BJ (cell line): ENCODE results near the gene FBXW4. TPM values are rescaled to one million over a fixed set of nuclear protein-coding genes. Genes with fewer than 3 reads are reported as not detected.

Source experiments
- CTCF ChIA-PET: fragments of 350-600 bp; formaldehyde crosslinking; extraction: SDS; loops from one replicate; lab custom pipeline; 2021; ENCODE audit warnings: antibody characterized with exemption, inconsistent platforms; lab: Yijun Ruan, JAX
- POLR2A ChIA-PET: fragments of 300-600 bp; sonication (Branson Sonifier 250); formaldehyde crosslinking; extraction: SDS; loops from one replicate; lab custom pipeline; 2021; ENCODE audit warnings: antibody characterized with exemption; lab: Charles Lee
- DNase-seq: peaks from one replicate; pipeline ENCODE4 v3.0.0-alpha.2; 2011; ENCODE audit warnings: low read depth
- H3K27me3 ChIP-seq: 2 replicates; pipeline ENCODE4 v1.6.0; 2011; ENCODE audit warnings: low read length; ENCODE audit not compliant: control insufficient read depth, insufficient read depth
- H3K36me3 ChIP-seq: 2 replicates; pipeline ENCODE4 v1.5.1; 2011; ENCODE audit warnings: low read length; ENCODE audit not compliant: control insufficient read depth, insufficient read depth
- H3K4me3 ChIP-seq: 2 replicates; pipeline ENCODE4 v1.5.1; 2011; ENCODE audit warnings: low read depth, mild to moderate bottlenecking, control low read depth, low read length
- CTCF ChIP-seq: IDR thresholded peaks from 2 replicates; pipeline ENCODE4 v1.5.1; 2011; ENCODE audit warnings: low read depth, mild to moderate bottlenecking, control low read depth, inconsistent platforms, low read length, moderate library complexity; ENCODE audit not compliant: insufficient read depth
- polyA plus RNA-seq: library from polyadenylated mRNA; depleted of rRNA; stranded (reverse); fragments of >200 nt; gene quantifications from 2 replicates; pipeline ENCODE4 v1.2.3, GENCODE V29; 2011

The FBXW4 gene
- polyA plus RNA-seq, 1 experiment, result 31.2 TPM

DNA sequence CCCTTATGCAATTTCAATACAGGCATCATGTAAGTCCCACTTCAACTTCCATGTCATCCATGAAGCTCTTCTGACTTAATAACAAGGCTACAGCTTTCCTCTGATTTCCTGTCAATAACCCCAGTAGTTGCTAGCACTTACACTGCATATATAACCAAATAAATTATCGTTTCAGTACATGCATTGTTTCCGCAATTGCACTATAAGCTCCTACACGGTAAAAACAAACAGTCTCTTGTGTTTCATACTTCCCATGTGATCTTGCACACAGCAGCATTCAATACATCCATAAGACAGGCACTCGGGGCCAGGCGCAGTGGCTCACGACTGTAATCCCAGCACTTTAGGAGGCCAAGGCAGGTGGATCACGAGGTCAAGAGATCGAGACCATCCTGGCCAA is 41.4 kb downstream of the FBXW4 start:
- no peaks in the 10 kb centered on the region; the same call in 1 of the 2 replicates for H3K36me3 ChIP-seq
- no peak for TF ChIP-seq CTCF
- ChIA-PET CTCF (interaction anchor here (0.5 kb wide), 1 partner anchor 536 kb away, joined by 3 read pairs; no protein-coding TSS in a partner anchor), POLR2A (no interaction called here)
- no peak overlapping the region for H3K4me3 ChIP-seq
- DNase-seq, result no peak
- no peaks in the 10 kb centered on the region for H3K27me3 ChIP-seq

- H3K36me3 ChIP-seq, result no peaks in the 10 kb centered on the region; the same call in 1 of the 2 replicates
- no peak overlapping the region for H3K4me3 ChIP-seq
- no peak for DNase-seq
- POLR2A ChIA-PET, result no interaction called here
- no peak for TF ChIP-seq CTCF
- CTCF ChIA-PET, result no interaction called here
- H3K27me3 ChIP-seq, result no peaks in the 10 kb centered on the region
Observed at GRCh38 chr10:101651336-101651735, 43.6 kb downstream of the FBXW4 start.

- Histone ChIP-seq H3K4me3 (no peak overlapping the region), H3K36me3 (no peaks in the 10 kb centered on the region; the same call in 1 of the 2 replicates), H3K27me3 (no peaks in the 10 kb centered on the region)
- TF ChIP-seq CTCF, result no peak
- CTCF ChIA-PET, result no interaction called here
- POLR2A ChIA-PET, result no interaction called here
- DNase-seq, result no peak
Observed at GRCh38 chr10:101650863-101651262, 44.1 kb downstream of the FBXW4 start.

GRCh38 chr10:101649525-101650085 is 45.4 kb downstream of the FBXW4 start:
- no peaks in the 10 kb centered on the region; the same call in 1 of the 2 replicates for H3K36me3 ChIP-seq
- DNase-seq, result no peak
- TF ChIP-seq CTCF, result no peak
- POLR2A ChIA-PET, result no interaction called here
- H3K4me3 ChIP-seq, result no peak overlapping the region
- no peaks in the 10 kb centered on the region for H3K27me3 ChIP-seq
- CTCF ChIA-PET, result interaction anchor here (0.6 to 0.7 kb wide), 2 partner anchors 48 to 86 kb away, joined by 3 read pairs; no protein-coding TSS in a partner anchor

DNA sequence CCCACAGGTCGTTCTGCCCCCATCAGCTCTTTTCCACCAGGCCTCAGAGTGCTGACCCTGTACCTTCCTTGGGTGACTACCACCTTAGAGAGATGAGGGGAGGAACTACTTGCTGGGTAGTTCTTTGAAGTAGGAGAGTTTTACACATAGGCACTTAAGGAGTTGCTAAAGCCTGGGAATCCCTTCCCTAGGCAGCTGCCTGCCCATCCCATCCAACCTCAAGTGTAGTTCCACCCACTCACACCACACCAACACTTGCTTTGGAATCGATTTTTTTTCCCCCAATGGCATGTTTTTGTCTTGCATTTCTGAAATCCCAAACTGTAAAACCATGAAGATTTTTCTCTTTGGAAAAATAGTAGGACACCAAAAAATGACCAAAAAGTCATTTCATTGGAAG is 47.7 kb downstream of the FBXW4 start:
- ChIA-PET POLR2A (no interaction called here), CTCF (interaction anchor here (0.6 to 0.7 kb wide), 3 partner anchors 9 to 56 kb away, joined by 3 read pairs; no protein-coding TSS in a partner anchor)
- no peak for DNase-seq
- H3K36me3 ChIP-seq, result no peaks in the 10 kb centered on the region; the same call in 1 of the 2 replicates
- no peaks in the 10 kb centered on the region for H3K27me3 ChIP-seq
- no peak for TF ChIP-seq CTCF
- H3K4me3 ChIP-seq, result no peak overlapping the region
